AG09309 (cell line): ENCODE data around the gene ATP6V1F.
A peak's percentile ranks its signal among the peaks of the same experiment; 100 is the strongest.

ENCODE experiments used
- DNase-seq: peaks from one replicate; pipeline ENCODE4 v3.0.0-alpha.2; 2010; ENCODE audit warnings: low read depth
- H3K4me3 ChIP-seq: 2 replicates; pipeline ENCODE4 v1.5.1; 2011; ENCODE audit warnings: mild to moderate bottlenecking, low read depth, low read length, moderate library complexity; ENCODE audit not compliant: control insufficient read depth
- TF ChIP-seq, protein P1 (sequence below): IDR thresholded peaks from 2 replicates; pipeline ENCODE4 v1.5.1; 2011; ENCODE audit warnings: mild to moderate bottlenecking, low read depth, low read length, inconsistent platforms; ENCODE audit not compliant: insufficient read depth, control insufficient read depth; ENCODE audit errors: missing control alignments

The ATP6V1F gene

GRCh38 chr7:128895320-128895719, 32.7 kb downstream of the ATP6V1F start:
- H3K4me3 ChIP-seq: no peak overlapping the region
- TF ChIP-seq, protein P1, sequence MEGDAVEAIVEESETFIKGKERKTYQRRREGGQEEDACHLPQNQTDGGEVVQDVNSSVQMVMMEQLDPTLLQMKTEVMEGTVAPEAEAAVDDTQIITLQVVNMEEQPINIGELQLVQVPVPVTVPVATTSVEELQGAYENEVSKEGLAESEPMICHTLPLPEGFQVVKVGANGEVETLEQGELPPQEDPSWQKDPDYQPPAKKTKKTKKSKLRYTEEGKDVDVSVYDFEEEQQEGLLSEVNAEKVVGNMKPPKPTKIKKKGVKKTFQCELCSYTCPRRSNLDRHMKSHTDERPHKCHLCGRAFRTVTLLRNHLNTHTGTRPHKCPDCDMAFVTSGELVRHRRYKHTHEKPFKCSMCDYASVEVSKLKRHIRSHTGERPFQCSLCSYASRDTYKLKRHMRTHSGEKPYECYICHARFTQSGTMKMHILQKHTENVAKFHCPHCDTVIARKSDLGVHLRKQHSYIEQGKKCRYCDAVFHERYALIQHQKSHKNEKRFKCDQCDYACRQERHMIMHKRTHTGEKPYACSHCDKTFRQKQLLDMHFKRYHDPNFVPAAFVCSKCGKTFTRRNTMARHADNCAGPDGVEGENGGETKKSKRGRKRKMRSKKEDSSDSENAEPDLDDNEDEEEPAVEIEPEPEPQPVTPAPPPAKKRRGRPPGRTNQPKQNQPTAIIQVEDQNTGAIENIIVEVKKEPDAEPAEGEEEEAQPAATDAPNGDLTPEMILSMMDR: no peak
- no peak for DNase-seq

DNA sequence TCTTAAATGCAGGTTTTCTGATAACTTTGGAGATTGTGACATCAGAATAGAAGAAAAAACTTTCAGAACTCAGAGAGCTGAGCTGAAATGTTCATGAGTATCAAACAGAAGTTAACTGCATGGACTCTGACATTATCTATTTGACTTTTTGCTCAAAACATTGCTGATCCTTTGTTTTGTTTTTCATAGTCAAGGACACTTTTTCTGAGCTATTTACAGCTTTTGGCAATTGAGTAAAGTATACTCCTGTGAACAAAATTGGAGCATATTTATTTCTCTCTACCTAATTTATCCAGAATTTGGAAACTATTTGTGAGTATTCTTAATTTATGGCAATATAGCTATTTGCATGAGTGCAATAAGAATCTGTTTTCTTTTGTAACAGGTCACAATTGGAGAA, 36.7 kb downstream of the ATP6V1F start:
- TF ChIP-seq, protein P1: no peak
- H3K4me3 ChIP-seq: no peak overlapping the region
- DNase-seq: no peak

- no peak overlapping the region for H3K4me3 ChIP-seq
- DNase-seq: no peak
- TF ChIP-seq, protein P1: no peak
Measured at GRCh38 chr7:128900237-128900636, 37.6 kb downstream of the ATP6V1F start.

DNA sequence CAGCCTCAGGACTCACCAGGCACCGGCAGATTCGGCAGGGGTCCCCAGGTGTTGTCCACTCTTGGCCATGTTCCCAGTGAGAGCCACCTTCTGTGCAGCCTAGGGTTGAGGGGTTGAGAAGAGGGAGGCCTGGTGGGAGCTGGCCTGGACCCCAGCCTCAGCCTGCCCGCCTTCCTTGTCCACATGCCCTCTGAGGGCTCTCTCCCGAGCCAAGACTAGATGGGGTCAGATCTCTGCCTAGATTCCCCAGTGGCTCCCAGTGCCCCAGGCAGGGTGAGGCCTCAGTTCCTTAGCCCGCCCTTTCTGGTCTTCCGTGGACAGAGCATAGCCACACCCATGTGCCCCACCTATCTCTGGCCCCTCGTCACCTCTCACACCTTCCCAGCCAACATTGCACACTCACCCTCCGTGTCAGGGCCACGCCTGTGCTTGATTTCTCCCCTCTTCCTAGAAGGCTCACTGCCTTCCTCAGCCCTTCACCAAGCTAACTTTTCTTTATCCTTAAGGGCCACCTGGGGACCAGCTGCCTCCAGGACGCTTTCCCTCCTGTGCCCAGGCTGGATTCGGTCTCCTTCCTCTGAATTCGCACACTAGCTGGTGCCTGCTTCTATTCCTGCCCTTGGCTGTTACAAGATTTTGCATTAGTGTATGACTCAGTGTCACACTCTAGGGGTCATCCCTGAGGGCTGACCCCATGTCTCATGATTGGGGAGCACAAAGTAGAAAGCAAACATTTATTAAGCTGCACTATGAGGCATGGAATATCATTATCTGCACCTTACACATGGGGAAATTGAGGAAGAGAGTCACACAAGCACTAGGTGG, 40.3 kb downstream of the ATP6V1F start:
- TF ChIP-seq, protein P1: no peak
- DNase-seq: no peak
- no peak overlapping the region for H3K4me3 ChIP-seq

GRCh38 chr7:128903621-128904361, 41.1 kb downstream of the ATP6V1F start:
- no peak overlapping the region for H3K4me3 ChIP-seq
- TF ChIP-seq, protein P1: no peak
- DNase-seq: no peak

DNA sequence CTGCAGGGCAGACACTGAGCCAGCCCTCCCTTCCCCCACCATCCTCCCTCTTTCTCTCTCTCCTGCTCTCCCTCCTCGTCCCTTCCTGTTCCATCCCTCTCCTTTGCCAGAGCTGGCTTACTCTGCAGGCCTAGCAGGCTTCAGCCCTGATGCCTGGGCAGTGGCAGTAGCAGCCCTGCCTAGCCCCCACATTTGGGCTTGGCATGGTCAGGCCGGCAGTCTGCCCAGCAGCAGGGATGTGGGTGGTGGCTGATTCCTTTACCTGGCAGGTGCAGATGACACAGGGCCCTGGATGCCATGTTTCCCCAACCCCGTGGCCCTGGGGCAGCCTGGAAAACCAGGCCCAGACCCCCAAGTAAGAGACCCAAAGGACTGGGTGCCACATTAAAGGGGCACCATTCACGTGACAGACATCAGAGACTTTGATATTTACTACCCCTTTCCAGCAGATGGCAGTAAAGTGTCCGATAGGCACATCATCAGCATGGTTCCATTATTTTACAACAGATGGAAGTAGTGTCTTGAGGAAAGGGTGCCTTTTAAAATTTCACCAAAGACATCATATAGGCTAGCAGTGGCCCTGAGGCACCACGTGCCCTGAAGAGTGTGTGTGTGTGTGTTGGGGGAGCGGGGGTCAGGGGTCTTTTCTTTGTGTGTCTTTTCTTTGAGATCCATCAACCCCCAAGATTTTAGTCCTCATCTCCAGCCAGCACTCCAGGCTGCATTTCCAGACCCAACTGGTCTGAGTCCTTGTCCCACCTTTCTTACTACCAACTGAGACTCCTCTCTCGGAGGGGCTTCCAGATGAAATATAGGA, 41.9 kb downstream of the ATP6V1F start:
- TF ChIP-seq, protein P1: peak; percentile 62

More for the DNA sequence above, 41.9 kb downstream of the ATP6V1F start:
- H3K4me3 ChIP-seq: no peak overlapping the region
- no peak for DNase-seq
